GM12801 (cell line): Measurements from ENCODE around the gene TST.

Source experiments
- TF ChIP-seq, protein P1 (sequence below): IDR thresholded peaks from one replicate; pipeline ENCODE4 v1.5.1; 2011; ENCODE audit warnings: control low read depth; ENCODE audit not compliant: insufficient read length; ENCODE audit errors: extremely low read depth

The TST gene

DNA sequence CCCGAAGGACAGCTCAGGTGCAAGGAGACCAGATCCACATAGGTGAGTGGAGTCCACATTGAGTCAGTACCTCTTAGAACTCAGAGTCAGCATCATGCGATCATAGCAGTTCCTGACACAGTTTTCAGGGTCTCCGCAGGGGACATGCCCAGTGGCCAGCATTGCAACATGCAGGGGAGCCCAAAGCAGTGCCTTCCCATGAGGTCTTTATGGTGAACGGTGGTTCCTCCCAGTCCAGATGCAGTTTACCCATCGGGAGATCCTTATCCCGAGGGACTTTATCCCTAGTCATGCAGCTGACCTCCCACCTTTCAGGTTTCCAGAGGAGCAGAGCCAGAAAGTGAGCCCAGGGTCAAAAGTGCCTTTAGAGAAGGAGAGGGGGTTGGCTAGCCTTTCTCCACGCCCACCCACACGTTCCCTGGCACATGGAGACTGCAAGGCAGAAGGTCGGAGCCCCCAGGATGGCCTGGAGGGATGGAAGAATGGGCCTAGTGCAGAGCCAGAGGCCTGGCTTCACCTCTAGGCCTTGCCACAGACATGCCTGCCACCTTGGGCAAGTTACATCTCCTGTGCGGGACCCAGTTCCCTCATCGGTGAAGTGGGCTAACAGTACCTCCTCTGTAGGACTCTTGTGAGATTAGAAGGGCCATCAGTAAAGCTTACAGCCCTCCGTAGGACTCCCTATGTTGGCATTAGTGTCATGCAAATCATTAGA lies 38.7 kb upstream of the TST start:
- TF ChIP-seq, protein P1, sequence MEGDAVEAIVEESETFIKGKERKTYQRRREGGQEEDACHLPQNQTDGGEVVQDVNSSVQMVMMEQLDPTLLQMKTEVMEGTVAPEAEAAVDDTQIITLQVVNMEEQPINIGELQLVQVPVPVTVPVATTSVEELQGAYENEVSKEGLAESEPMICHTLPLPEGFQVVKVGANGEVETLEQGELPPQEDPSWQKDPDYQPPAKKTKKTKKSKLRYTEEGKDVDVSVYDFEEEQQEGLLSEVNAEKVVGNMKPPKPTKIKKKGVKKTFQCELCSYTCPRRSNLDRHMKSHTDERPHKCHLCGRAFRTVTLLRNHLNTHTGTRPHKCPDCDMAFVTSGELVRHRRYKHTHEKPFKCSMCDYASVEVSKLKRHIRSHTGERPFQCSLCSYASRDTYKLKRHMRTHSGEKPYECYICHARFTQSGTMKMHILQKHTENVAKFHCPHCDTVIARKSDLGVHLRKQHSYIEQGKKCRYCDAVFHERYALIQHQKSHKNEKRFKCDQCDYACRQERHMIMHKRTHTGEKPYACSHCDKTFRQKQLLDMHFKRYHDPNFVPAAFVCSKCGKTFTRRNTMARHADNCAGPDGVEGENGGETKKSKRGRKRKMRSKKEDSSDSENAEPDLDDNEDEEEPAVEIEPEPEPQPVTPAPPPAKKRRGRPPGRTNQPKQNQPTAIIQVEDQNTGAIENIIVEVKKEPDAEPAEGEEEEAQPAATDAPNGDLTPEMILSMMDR = no peak

DNA sequence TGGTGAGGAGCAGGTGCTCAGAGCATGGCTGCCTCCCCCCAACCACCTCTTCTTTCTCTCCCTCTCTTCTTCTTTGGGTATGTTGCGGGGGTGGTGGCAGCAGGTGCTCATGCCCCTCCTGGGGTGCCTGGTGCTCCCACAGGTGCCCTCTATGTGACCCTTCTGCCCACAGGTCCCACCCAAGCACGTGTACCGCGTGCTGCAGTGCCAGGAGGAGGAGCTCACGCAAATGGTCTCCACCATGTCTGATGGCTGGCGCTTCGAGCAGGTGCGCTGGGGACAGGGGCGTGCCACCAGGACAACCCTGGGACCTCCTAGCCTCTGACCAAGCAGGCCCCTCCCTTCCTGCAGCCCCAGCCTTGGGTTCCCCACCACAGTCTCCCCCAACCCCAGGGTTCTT lies 38.0 kb upstream of the TST start:
- TF ChIP-seq, protein P1 = no peak

DNA sequence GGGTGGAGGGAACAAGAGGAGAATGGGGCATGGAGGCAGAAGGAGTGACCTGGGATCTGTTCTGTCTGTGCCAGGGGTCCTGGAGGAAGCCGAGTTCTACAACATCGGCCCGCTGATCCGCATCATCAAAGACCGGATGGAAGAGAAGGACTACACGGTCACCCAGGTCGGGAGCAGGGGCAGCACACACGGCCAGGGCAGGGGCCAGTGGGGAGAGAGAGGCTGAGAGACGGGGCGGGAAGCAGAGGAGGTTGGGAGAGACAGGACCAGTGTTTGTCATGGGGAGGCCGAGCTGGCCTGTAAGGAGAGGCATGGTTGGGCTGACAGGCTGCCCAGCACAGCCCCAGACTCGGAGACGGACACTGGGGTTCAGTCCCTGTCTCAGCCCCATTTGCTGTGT lies 37.0 kb upstream of the TST start:
- TF ChIP-seq, protein P1 = no peak

DNA sequence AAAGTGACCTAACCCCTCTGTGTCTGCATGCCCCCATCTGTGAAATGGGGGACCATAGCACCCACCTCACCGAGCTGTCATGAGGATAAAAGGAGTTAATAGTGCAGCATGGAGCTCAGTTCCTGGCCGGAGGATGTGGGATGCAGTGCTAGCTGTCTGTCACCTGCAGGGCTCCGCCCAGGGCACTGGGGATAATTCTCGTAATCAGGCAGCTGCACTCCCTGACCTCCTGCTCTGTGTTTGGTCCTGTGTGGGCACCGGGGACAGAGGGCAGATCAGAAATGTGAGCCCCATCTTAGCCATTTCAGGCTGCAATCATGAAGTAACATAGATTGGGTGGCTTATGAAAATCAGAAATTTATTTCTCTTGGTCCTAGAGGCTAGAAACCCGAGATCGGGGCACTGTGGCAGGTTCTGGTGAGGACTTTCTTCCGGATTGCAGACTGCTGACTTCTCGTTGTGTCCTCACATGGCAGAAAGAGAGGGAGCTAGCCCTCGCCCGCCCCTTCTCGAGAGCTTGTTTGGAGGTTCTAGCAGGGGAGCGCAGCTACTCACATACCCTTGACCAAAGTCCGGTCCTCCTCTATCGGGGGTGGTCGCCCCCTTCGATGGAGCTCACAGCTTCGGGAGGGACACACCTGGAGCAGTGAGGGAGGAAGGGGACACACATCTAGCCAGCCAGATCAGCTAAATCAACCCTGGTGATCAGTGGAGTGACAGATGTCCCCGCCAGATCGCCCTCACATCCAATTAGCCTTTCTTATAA lies 35.5 kb upstream of the TST start:
- TF ChIP-seq, protein P1 = no peak

DNA sequence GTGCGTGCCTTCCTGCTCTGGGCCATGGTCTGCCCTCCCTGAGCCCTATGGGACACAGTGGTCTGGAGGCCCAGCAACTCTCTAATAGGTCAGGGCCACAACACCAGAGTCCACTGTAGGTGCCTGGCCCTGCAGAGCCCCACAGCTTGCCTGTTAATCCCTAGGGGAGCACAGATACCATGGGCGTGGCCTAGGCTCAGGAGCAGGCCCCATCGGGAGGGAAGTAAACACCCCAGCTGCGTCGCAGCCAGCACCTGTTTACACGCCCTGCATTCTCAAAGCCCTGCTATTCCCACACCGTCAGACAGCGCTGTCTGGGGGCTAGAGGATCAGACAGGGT lies 34.8 kb upstream of the TST start:
- TF ChIP-seq, protein P1 = no peak

DNA sequence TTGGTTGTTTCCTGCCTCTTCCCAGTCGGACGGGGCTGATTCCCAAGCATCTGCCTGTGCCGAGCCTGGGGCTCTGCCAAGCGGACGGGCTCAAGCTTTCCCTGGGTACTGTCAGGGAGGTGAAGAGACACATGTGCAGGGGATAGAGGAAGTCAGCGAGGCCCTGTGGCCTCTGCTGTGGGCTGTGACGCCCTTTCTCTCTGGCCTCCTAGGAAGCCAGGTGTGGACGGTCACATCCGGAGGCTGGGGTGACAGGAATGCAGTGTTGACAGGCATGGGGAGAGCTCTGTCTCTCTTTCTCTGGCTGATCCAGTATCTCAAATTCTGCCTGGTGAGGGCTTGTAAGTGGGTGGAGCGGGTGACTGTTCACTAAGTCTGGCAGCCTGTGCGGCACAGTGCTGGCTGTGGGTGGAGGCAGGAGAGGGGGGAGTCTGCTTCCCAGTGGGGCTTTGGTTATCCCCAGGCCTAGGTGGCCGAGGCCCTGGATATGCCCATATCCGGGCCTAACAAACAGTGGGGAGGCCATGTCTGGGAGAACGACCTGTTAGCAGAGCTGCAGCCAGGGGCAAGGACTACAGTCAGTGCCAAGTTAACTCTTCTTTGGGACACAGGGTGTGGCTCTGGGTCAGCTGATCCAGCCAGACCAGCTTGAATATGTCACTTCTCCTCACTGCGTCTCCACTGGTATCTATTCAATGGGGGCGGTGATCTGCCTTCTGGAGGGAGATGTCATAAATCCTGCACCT lies 34.2 kb upstream of the TST start:
- TF ChIP-seq, protein P1 = no peak
